ENCODE results near the gene RALGPS2.

The RALGPS2 gene

GRCh38 chr1:178792394-178792793 lies 67.3 kb downstream of the RALGPS2 start:
- FAIRE-seq, result no peak
- TF ChIP-seq TAF1 (IDR thresholded peaks at IDR 0.05; ENCODE audit: borderline replicate concordance, low read depth, low read length) (no peak), POLR2A (IDR thresholded peaks at IDR 0.05; ENCODE audit: low read depth, low read length) (no peak), POLR2AphosphoS5 (IDR thresholded peaks at IDR 0.05; ENCODE audit: low read depth, low read length) (no peak)
- DNase-seq (ENCODE audit: insufficient read length), result no peak

GRCh38 chr1:178796013-178796412 lies 71.0 kb downstream of the RALGPS2 start:
- no peak for FAIRE-seq
- no peak for DNase-seq (ENCODE audit: insufficient read length)
- no peak for TF ChIP-seq TAF1 (IDR thresholded peaks at IDR 0.05; ENCODE audit: borderline replicate concordance, low read depth, low read length)

GRCh38 chr1:178797590-178797989 lies 72.5 kb downstream of the RALGPS2 start:
- DNase-seq (ENCODE audit: insufficient read length), result no peak
- TF ChIP-seq POLR2AphosphoS5 (IDR thresholded peaks at IDR 0.05; ENCODE audit: low read depth, low read length) (no peak), POLR2A (IDR thresholded peaks at IDR 0.05; ENCODE audit: low read depth, low read length) (no peak), TAF1 (IDR thresholded peaks at IDR 0.05; ENCODE audit: borderline replicate concordance, low read depth, low read length) (no peak)
- FAIRE-seq, result no peak

GRCh38 chr1:178798232-178798861 lies 73.3 kb downstream of the RALGPS2 start:
- TF ChIP-seq POLR2A (IDR thresholded peaks at IDR 0.05; ENCODE audit: low read depth, low read length), result no peak
- TF ChIP-seq TAF1 (IDR thresholded peaks at IDR 0.05; ENCODE audit: borderline replicate concordance, low read depth, low read length), result no peak
- no peak for TF ChIP-seq POLR2AphosphoS5 (IDR thresholded peaks at IDR 0.05; ENCODE audit: low read depth, low read length)
- DNase-seq (ENCODE audit: insufficient read length) (no peak), FAIRE-seq (no peak)

- no peak for FAIRE-seq
- TF ChIP-seq POLR2A (IDR thresholded peaks at IDR 0.05; ENCODE audit: low read depth, low read length) (no peak), TAF1 (IDR thresholded peaks at IDR 0.05; ENCODE audit: borderline replicate concordance, low read depth, low read length) (no peak), POLR2AphosphoS5 (IDR thresholded peaks at IDR 0.05; ENCODE audit: low read depth, low read length) (no peak)
- DNase-seq (ENCODE audit: insufficient read length), result no peak
These were observed 77.8 kb downstream of the RALGPS2 start for GRCh38 chr1:178802873-178803272.

GRCh38 chr1:178806665-178807300 lies 81.7 kb downstream of the RALGPS2 start:
- DNase-seq (ENCODE audit: insufficient read length), result no peak
- no peak for FAIRE-seq
- no peak for TF ChIP-seq POLR2A (IDR thresholded peaks at IDR 0.05; ENCODE audit: low read depth, low read length)
- TF ChIP-seq POLR2AphosphoS5 (IDR thresholded peaks at IDR 0.05; ENCODE audit: low read depth, low read length), result no peak
- no peak for TF ChIP-seq TAF1 (IDR thresholded peaks at IDR 0.05; ENCODE audit: borderline replicate concordance, low read depth, low read length)

- TF ChIP-seq POLR2A (IDR thresholded peaks at IDR 0.05; ENCODE audit: low read depth, low read length) (no peak), TAF1 (IDR thresholded peaks at IDR 0.05; ENCODE audit: borderline replicate concordance, low read depth, low read length) (no peak), POLR2AphosphoS5 (IDR thresholded peaks at IDR 0.05; ENCODE audit: low read depth, low read length) (no peak)
- FAIRE-seq, result no peak
- DNase-seq (ENCODE audit: insufficient read length), result no peak
These were observed 83.5 kb downstream of the RALGPS2 start for GRCh38 chr1:178808529-178808928.

- DNase-seq (ENCODE audit: insufficient read length), result no peak
- TF ChIP-seq POLR2A (IDR thresholded peaks at IDR 0.05; ENCODE audit: low read depth, low read length), result no peak
- no peak for TF ChIP-seq POLR2AphosphoS5 (IDR thresholded peaks at IDR 0.05; ENCODE audit: low read depth, low read length)
- TF ChIP-seq TAF1 (IDR thresholded peaks at IDR 0.05; ENCODE audit: borderline replicate concordance, low read depth, low read length), result no peak
- FAIRE-seq, result no peak
These were observed 85.5 kb downstream of the RALGPS2 start for GRCh38 chr1:178810585-178810984.

GRCh38 chr1:178818416-178818815 lies 93.4 kb downstream of the RALGPS2 start:
- DNase-seq (ENCODE audit: insufficient read length) (no peak), FAIRE-seq (no peak)
- TF ChIP-seq TAF1 (IDR thresholded peaks at IDR 0.05; ENCODE audit: borderline replicate concordance, low read depth, low read length) (no peak), POLR2A (IDR thresholded peaks at IDR 0.05; ENCODE audit: low read depth, low read length) (no peak), POLR2AphosphoS5 (IDR thresholded peaks at IDR 0.05; ENCODE audit: low read depth, low read length) (no peak)

GRCh38 chr1:178819123-178819522 lies 94.1 kb downstream of the RALGPS2 start:
- FAIRE-seq (no peak), DNase-seq (ENCODE audit: insufficient read length) (no peak)
- no peak for TF ChIP-seq POLR2AphosphoS5 (IDR thresholded peaks at IDR 0.05; ENCODE audit: low read depth, low read length)
- no peak for TF ChIP-seq POLR2A (IDR thresholded peaks at IDR 0.05; ENCODE audit: low read depth, low read length)
- TF ChIP-seq TAF1 (IDR thresholded peaks at IDR 0.05; ENCODE audit: borderline replicate concordance, low read depth, low read length), result no peak

GRCh38 chr1:178821134-178821866 lies 96.3 kb downstream of the RALGPS2 start:
- FAIRE-seq, result peak; percentile 60
- no peak for TF ChIP-seq POLR2A (IDR thresholded peaks at IDR 0.05; ENCODE audit: low read depth, low read length)
- no peak for TF ChIP-seq POLR2AphosphoS5 (IDR thresholded peaks at IDR 0.05; ENCODE audit: low read depth, low read length)
- TF ChIP-seq TAF1 (IDR thresholded peaks at IDR 0.05; ENCODE audit: borderline replicate concordance, low read depth, low read length), result no peak
- DNase-seq (ENCODE audit: insufficient read length), result no peak

GRCh38 chr1:178825167-178825566 lies 100.1 kb downstream of the RALGPS2 start:
- no peak for FAIRE-seq
- TF ChIP-seq POLR2A (IDR thresholded peaks at IDR 0.05; ENCODE audit: low read depth, low read length) (no peak), POLR2AphosphoS5 (IDR thresholded peaks at IDR 0.05; ENCODE audit: low read depth, low read length) (no peak), TAF1 (IDR thresholded peaks at IDR 0.05; ENCODE audit: borderline replicate concordance, low read depth, low read length) (no peak)

More at GRCh38 chr1:178825167-178825566, 100.1 kb downstream of the RALGPS2 start:
- no peak for DNase-seq (ENCODE audit: insufficient read length)
